ENCODE measurements around the gene TMEM231. TPM values are rescaled to one million over a fixed set of nuclear protein-coding genes. Genes with fewer than 3 reads are reported as not detected.

TMEM231 gene
- total RNA-seq, 1 experiment from 2014 or later = 3.4 TPM

DNA sequence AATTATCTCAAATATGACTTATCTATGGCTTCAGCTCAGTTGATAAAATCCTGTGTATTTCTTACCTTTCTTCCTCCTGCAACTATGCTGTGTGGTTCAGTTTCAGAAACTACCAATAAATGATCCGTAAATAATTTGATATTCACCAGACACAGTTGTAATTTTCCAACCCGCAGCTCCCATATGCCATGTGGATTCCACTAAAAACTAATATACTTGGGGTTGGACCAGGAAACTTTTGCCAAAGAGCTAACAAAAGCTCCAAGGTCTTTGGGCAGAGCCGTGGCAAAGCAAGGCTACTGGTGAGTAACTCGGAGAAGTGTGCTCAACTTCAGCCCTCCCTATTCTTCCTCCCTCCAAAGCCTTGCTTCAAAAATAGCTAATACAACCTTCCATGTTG lies 58.5 kb downstream of the TMEM231 start:
- Histone ChIP-seq H3K23me2 (ENCODE audit: insufficient read length, low read depth, low read length, poor library complexity, severe bottlenecking) (peaks cover 10% of the 10 kb centered on the region), H4K8ac (replicated peaks; ENCODE audit: insufficient read length, low read depth, low read length) (no peak overlapping the region), H3K14ac (ENCODE audit: insufficient read depth, low read length) (no peak overlapping the region), H3K18ac (ENCODE audit: insufficient read length, low read depth, low read length) (no peak overlapping the region), H4K20me1 (ENCODE audit: control insufficient read depth, insufficient read depth, insufficient read length) (peaks cover 3% of the 10 kb centered on the region), H3K9ac (ENCODE audit: extremely low read depth, insufficient read length, low read length) (no peak overlapping the region), H2AK5ac (ENCODE audit: insufficient read length, low read length) (no peak overlapping the region), H2AFZ (ENCODE audit: low read length) (no peak overlapping the region), H3K27me3 (ENCODE audit: insufficient read depth, low read length) (no peaks in the 10 kb centered on the region), H3K4ac (ENCODE audit: low read depth, low read length) (no peak overlapping the region), H4K5ac (ENCODE audit: insufficient read length, low read depth, low read length) (no peak overlapping the region), H2BK12ac (ENCODE audit: insufficient read length, low read depth, low read length) (no peak overlapping the region), H3K4me1 (ENCODE audit: insufficient read depth, low read length) (no peaks in the 10 kb centered on the region; the same call in 1 of the 2 replicates), H3K56ac (ENCODE audit: insufficient read length, low read depth, low read length) (no peak overlapping the region), H3K79me1 (ENCODE audit: insufficient read depth, low read depth, low read length, poor library complexity, severe bottlenecking) (no peaks in the 10 kb centered on the region), H2BK5ac (ENCODE audit: insufficient read length, low read length) (no peak overlapping the region), H2BK20ac (ENCODE audit: low read depth, low read length, poor library complexity, severe bottlenecking) (no peak overlapping the region), H2BK15ac (ENCODE audit: low read depth, low read length) (no peak overlapping the region), H2BK120ac (ENCODE audit: low read depth, low read length, poor library complexity, severe bottlenecking) (no peak overlapping the region), H4K91ac (ENCODE audit: insufficient read length, low read depth, low read length) (no peak overlapping the region), H3K79me2 (ENCODE audit: insufficient read depth, low read length) (no peaks in the 10 kb centered on the region), H3K27ac (ENCODE audit: insufficient read length, low read depth, low read length) (no peak overlapping the region), H3K9me3 (ENCODE audit: control insufficient read depth, low read depth, low read length) (no peaks in the 10 kb centered on the region), H3T11ph (ENCODE audit: low read length) (no peak overlapping the region), H3K23ac (ENCODE audit: insufficient read length, low read depth, low read length) (no peak overlapping the region), H3K4me2 (ENCODE audit: insufficient read depth, insufficient read length, low read length) (no peak overlapping the region)
- Mint-ChIP-seq H3K4me3 (no peak overlapping the region), H3K27me3 (ENCODE audit: low read depth) (peaks cover 6% of the 10 kb centered on the region; the same call in 1 of the 2 replicates), H3K36me3 (ENCODE audit: insufficient read depth in 1 of 3, low read depth in 3 of 3) (peaks cover 0 to 9% (median 0%) of the 10 kb centered on the region in 3 experiments; a peak in 2 of 7 replicates), H3K4me1 (peaks cover 11 to 19% of the 10 kb centered on the region in 2 experiments), H3K27ac (no peak overlapping the region), H3K9me3 (no peaks in the 10 kb centered on the region)
- no CpG with 5 or more reads among the region's 4 CpGs for WGBS (ENCODE audit: extremely low coverage, insufficient read length, low lambda C conversion rate)
- DNase-seq = no peak
- no peak for TF ChIP-seq CTCF (conservative IDR thresholded peaks at IDR 0.05)
